LNCaP clone FGC (cell line): Measurements from ENCODE around the gene PON2.

Experiments used
- DNase-seq: peaks from one replicate; pipeline ENCODE4 v3.0.0-alpha.2; 2011; ENCODE audit warnings: low read depth
- H3K4me3 ChIP-seq: 2 replicates; pipeline ENCODE4 v1.5.1; 2011; ENCODE audit warnings: mild to moderate bottlenecking, low read depth, low read length, control low read depth
- TF ChIP-seq, protein P1 (sequence below): IDR thresholded peaks from 2 replicates; pipeline ENCODE4 v1.5.1; 2012; ENCODE audit warnings: mild to moderate bottlenecking; ENCODE audit not compliant: control insufficient read depth, insufficient read depth; ENCODE audit errors: extremely low read depth

PON2 gene

DNA sequence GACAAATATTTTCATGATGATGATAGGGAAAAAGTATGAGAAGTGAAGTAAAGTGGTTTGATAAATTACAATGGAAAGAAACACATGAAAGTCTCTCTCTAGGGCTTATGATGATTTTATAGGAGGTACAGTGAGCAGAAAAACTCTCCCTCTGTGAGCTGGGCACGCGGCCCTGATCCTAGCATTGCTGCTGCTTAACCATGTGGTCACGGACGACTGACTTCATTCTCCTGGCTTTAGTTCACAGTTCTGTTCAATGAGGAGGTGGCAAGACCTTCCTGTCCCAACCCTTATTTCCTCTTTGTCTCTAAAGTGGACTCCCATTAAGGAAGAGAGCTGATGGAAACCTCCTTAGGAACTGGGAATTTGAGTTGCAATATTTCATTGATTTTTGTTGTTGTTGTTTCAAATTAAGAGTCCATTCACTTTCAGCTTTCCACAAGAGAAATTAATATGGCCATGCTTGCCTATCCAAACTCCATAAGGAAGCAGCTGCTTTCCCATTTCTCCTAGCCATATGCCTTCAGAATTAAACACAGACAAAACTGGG is 30.4 kb downstream of the PON2 start:
- DNase-seq, result no peak
- TF ChIP-seq, protein P1, sequence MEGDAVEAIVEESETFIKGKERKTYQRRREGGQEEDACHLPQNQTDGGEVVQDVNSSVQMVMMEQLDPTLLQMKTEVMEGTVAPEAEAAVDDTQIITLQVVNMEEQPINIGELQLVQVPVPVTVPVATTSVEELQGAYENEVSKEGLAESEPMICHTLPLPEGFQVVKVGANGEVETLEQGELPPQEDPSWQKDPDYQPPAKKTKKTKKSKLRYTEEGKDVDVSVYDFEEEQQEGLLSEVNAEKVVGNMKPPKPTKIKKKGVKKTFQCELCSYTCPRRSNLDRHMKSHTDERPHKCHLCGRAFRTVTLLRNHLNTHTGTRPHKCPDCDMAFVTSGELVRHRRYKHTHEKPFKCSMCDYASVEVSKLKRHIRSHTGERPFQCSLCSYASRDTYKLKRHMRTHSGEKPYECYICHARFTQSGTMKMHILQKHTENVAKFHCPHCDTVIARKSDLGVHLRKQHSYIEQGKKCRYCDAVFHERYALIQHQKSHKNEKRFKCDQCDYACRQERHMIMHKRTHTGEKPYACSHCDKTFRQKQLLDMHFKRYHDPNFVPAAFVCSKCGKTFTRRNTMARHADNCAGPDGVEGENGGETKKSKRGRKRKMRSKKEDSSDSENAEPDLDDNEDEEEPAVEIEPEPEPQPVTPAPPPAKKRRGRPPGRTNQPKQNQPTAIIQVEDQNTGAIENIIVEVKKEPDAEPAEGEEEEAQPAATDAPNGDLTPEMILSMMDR, result no peak
- H3K4me3 ChIP-seq, result no peak overlapping the region

- no peak overlapping the region for H3K4me3 ChIP-seq
- DNase-seq, result no peak
- TF ChIP-seq, protein P1, result no peak
Observed at GRCh38 chr7:95398155-95398940, 36.5 kb downstream of the PON2 start.

GRCh38 chr7:95397381-95397780 is 37.4 kb downstream of the PON2 start:
- H3K4me3 ChIP-seq, result no peak overlapping the region
- DNase-seq, result no peak
- TF ChIP-seq, protein P1, result no peak

- no peak for DNase-seq
- TF ChIP-seq, protein P1, result no peak
- H3K4me3 ChIP-seq, result no peak within 1 kb of the TSS
Observed at GRCh38 chr7:95396136-95397032, 38.4 kb downstream of the PON2 start, which contains the start of gene PON3. Gene PON3 (minus strand): TSS chr7:95396375. CDS start chr7:95396350, 25 bp downstream.

DNA sequence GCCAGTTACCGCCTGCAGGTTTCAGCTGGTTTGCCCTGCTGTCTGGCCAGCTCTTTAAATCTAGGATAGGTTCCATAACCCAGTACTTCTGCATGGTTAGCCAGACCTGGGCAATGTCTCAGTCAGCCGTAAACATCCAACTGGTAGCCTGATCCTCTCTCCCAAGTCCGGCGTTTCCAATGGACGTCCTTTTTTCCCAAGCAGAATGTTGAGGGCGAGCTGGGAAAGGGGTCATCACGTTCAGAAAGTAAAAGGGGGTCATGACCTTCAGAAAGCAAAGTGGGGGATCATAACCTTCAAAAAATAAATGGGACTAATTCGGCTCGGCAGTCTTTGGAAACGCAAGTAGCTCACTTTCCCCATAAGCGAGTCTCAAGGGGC is 39.1 kb downstream of the PON2 start:
- DNase-seq, result no peak
- TF ChIP-seq, protein P1, result no peak
- no peak overlapping the region for H3K4me3 ChIP-seq

GRCh38 chr7:95394370-95394769 is 40.5 kb downstream of the PON2 start:
- no peak overlapping the region for H3K4me3 ChIP-seq
- DNase-seq, result no peak
- TF ChIP-seq, protein P1, result no peak
